ENCODE results near the gene FBXL16.

DNA sequence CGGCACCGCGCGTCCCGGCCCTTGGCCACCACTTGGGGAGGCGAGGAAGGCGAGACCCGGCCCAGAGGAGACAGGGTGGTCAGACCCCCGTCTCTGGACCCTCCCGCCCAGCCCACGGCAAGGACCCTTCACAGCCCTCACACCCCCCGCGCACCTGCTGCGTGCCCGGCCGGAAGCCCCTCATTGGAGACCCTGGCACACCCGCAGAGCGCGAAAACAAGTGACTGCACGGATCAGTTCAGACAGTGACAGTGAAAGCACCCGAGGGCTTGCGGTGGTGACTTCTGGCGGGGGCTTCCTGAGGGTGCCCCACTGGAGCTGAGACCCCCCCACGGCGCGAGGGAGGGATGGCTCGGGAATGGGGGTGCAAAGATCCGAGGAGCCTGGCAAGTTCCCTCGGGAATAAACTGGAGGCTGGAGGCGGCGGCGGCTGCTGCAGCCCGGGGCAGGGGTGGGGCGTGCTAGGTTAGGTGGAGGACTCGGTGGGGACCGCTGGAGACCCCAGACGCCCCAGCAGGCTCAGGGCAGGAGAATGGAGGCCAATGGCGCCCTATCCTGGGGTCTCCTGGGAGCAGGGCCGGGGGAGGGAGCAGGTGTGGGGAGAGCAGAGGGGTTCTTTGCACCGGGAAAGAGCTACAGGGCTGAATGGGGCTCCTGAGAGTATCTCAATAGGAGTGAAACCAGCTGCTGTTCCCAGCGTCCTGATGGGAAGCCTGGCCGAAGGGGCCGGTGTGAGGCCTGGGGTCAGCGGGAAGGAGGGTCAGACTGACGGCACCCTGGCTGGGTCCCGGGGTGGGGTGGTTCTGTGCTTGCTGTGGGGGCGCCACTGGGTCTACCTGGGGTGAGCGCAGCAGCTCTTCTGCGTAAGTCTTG lies 824 bp upstream of the FBXL16 start:
- TF ChIP-seq, protein P1, sequence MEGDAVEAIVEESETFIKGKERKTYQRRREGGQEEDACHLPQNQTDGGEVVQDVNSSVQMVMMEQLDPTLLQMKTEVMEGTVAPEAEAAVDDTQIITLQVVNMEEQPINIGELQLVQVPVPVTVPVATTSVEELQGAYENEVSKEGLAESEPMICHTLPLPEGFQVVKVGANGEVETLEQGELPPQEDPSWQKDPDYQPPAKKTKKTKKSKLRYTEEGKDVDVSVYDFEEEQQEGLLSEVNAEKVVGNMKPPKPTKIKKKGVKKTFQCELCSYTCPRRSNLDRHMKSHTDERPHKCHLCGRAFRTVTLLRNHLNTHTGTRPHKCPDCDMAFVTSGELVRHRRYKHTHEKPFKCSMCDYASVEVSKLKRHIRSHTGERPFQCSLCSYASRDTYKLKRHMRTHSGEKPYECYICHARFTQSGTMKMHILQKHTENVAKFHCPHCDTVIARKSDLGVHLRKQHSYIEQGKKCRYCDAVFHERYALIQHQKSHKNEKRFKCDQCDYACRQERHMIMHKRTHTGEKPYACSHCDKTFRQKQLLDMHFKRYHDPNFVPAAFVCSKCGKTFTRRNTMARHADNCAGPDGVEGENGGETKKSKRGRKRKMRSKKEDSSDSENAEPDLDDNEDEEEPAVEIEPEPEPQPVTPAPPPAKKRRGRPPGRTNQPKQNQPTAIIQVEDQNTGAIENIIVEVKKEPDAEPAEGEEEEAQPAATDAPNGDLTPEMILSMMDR (IDR thresholded peaks at IDR 0.05; ENCODE audit: low read depth, low read length, poor library complexity, severe bottlenecking) = no peak
- TF ChIP-seq EZH2phosphoT487 (IDR thresholded peaks at IDR 0.05; ENCODE audit: borderline replicate concordance, low read length) = no peak
